ENCODE results near the gene SLC49A3.

- TF ChIP-seq POLR2AphosphoS5 (IDR thresholded peaks at IDR 0.05; ENCODE audit: low read depth, low read length): no peak
- TF ChIP-seq POLR2A (IDR thresholded peaks at IDR 0.05; ENCODE audit: low read depth, low read length): no peak
- TF ChIP-seq TAF1 (IDR thresholded peaks at IDR 0.05; ENCODE audit: borderline replicate concordance, low read depth, low read length): no peak
Observed at GRCh38 chr4:689723-690122, 772 bp upstream of the SLC49A3 start.
